SK-N-SH (cell line): ENCODE data around the gene POLD4. TPM values are rescaled to one million over a fixed set of nuclear protein-coding genes. Genes with fewer than 3 reads are reported as not detected.

Experiments
- CTCF ChIA-PET: fragments of 300-600, 350-600 bp; formaldehyde crosslinking; extraction: SDS; loops from one replicate; lab custom pipeline; 2021; lab: Yijun Ruan, JAX
- POLR2A ChIA-PET: fragments of 350-600 bp; sonication (Branson Sonifier 250); formaldehyde crosslinking; extraction: SDS; loops from one replicate; lab custom pipeline; 2020; ENCODE audit warnings: antibody characterized with exemption, inconsistent platforms; lab: Yijun Ruan, JAX
- DNase-seq: peaks from one replicate; pipeline ENCODE4 v3.0.0; 2012
- H2AFZ ChIP-seq: fragments of 200-600 bp; sonication (generic); 2 replicates; pipeline ENCODE4 v1.8.1; 2016; ENCODE audit warnings: antibody characterized with exemption, mild to moderate bottlenecking, low read depth
- H3F3A ChIP-seq: fragments of 200-600 bp; sonication (generic); replicated peaks from 2 replicates; pipeline ENCODE3; 2016; ENCODE audit warnings: antibody characterized with exemption, mild to moderate bottlenecking; ENCODE audit not compliant: insufficient read depth
- H3K27ac ChIP-seq, 2 experiments: fragments of 200-500 bp in 1 of 2; fragments of 200-600 bp in 1 of 2; sonication (Bioruptor generic) in 1 of 2; sonication (generic), shearing (Covaris generic) in 1 of 2; 2 replicates each; pipeline versions ENCODE4 v1.5.1 to v1.6.1; 2014 to 2016; ENCODE audit warnings: low read depth in 2 of 2, inconsistent platforms in 1 of 2, low read length in 1 of 2, mild to moderate bottlenecking in 1 of 2, mixed read lengths in 1 of 2
- H3K27me3 ChIP-seq: fragments of 200-600 bp; sonication (generic), shearing (Covaris generic); 2 replicates; pipeline ENCODE4 v1.6.1; 2016; ENCODE audit warnings: mixed run types; ENCODE audit not compliant: insufficient read depth
- H3K36me3 ChIP-seq, 2 experiments: fragments of 200-500 bp in 1 of 2; fragments of 200-600 bp in 1 of 2; sonication (Bioruptor generic) in 1 of 2; sonication (generic) in 1 of 2; replicated peaks in 1 of 2; 2 replicates each; pipeline versions ENCODE3 to v1.5.1; 2014 to 2016; ENCODE audit warnings: low read length in 1 of 2, mild to moderate bottlenecking in 1 of 2; ENCODE audit not compliant: insufficient read depth in 2 of 2, control insufficient read depth in 1 of 2
- H3K4me1 ChIP-seq, 2 experiments: fragments of 200-500 bp in 1 of 2; fragments of 200-600 bp in 1 of 2; sonication (Bioruptor generic) in 1 of 2; sonication (generic), shearing (Covaris generic) in 1 of 2; 2 replicates each; pipeline versions ENCODE4 v1.5.1 to v1.6.1; 2014 to 2016; ENCODE audit warnings: low read depth in 1 of 2, low read length in 1 of 2, mixed run types in 1 of 2; ENCODE audit not compliant: insufficient read depth in 2 of 2, control insufficient read depth in 1 of 2
- H3K4me2 ChIP-seq: fragments of 200-600 bp; sonication (generic), shearing (Covaris generic); 2 replicates; pipeline ENCODE4 v1.6.1; 2017; ENCODE audit warnings: mixed run types
- H3K4me3 ChIP-seq, 2 experiments: fragments of 200-500 bp in 1 of 2; fragments of 200-600 bp in 1 of 2; sonication (Bioruptor generic) in 1 of 2; sonication (generic), shearing (Covaris generic) in 1 of 2; 2 replicates each; pipeline versions ENCODE4 v1.5.1 to v1.8.1; 2014 to 2016; ENCODE audit warnings: low read depth in 2 of 2, inconsistent platforms in 1 of 2, low read length in 1 of 2, mild to moderate bottlenecking in 1 of 2, mixed read lengths in 1 of 2, moderate library complexity in 1 of 2
- H3K79me2 ChIP-seq: fragments of 200-600 bp; sonication (generic); 2 replicates; pipeline ENCODE4 v1.8.1; 2017; ENCODE audit warnings: mild to moderate bottlenecking; ENCODE audit not compliant: insufficient read depth
- H3K9ac ChIP-seq: fragments of 200-600 bp; sonication (generic); 2 replicates; pipeline ENCODE4 v1.6.1; 2017; ENCODE audit warnings: mixed run types
- H3K9me2 ChIP-seq: fragments of 200-600 bp; sonication (generic); 2 replicates; pipeline ENCODE4 v1.6.1; 2017; ENCODE audit warnings: mixed run types
- H3K9me3 ChIP-seq: fragments of 200-600 bp; sonication (generic); 2 replicates; pipeline ENCODE4 v1.6.1; 2017; ENCODE audit warnings: mixed run types, mild to moderate bottlenecking, moderate library complexity
- H4K20me1 ChIP-seq: fragments of 200-600 bp; sonication (generic); 2 replicates; pipeline ENCODE4 v1.6.1; 2017; ENCODE audit warnings: mild to moderate bottlenecking, mixed run types; ENCODE audit not compliant: insufficient read depth
- CTCF ChIP-seq: fragments of 200-600 bp; sonication (generic); IDR thresholded peaks from 2 replicates; pipeline ENCODE4 v1.6.1; 2017; ENCODE audit warnings: antibody characterized with exemption, mild to moderate bottlenecking, moderate library complexity
- ELF1 ChIP-seq: IDR thresholded peaks from 2 replicates; pipeline ENCODE4 v1.4.0; 2012
- EP300 ChIP-seq, 2 experiments: IDR thresholded peaks; 2 replicates each; pipeline versions ENCODE4 v1.4.0 to v1.6.1; 2012; ENCODE audit warnings: borderline replicate concordance in 1 of 2, low read depth in 1 of 2, low read length in 1 of 2
- IRF3 ChIP-seq: fragments of 150-350 bp; IDR thresholded peaks from 2 replicates; pipeline ENCODE4 v1.6.1; 2016; ENCODE audit warnings: mild to moderate bottlenecking, low read depth, low read length
- MEF2A ChIP-seq: IDR thresholded peaks from 2 replicates; pipeline ENCODE4 v1.4.0; 2012; ENCODE audit warnings: low read depth, borderline replicate concordance
- MXI1 ChIP-seq: IDR thresholded peaks from 2 replicates; pipeline ENCODE4 v1.6.1; 2012; ENCODE audit warnings: mild to moderate bottlenecking, low read depth, low read length, improper control_type of control experiment
- NFIC ChIP-seq: IDR thresholded peaks from 2 replicates; pipeline ENCODE4 v1.4.0; 2012; ENCODE audit warnings: borderline replicate concordance
- RAD21 ChIP-seq: IDR thresholded peaks from 2 replicates; pipeline ENCODE4 v1.6.1; 2012; ENCODE audit warnings: mild to moderate bottlenecking, low read length
- RCOR1 ChIP-seq: fragments of 150-350 bp; IDR thresholded peaks from 2 replicates; pipeline ENCODE4 v1.6.1; 2017; ENCODE audit warnings: antibody characterized with exemption, low read length
- RFX5 ChIP-seq: IDR thresholded peaks from 2 replicates; pipeline ENCODE4 v1.6.1; 2012; ENCODE audit warnings: mild to moderate bottlenecking, improper control_type of control experiment, low read length
- RXRA ChIP-seq: IDR thresholded peaks from 2 replicates; pipeline ENCODE4 v1.4.0; 2012; ENCODE audit warnings: low read depth, mild to moderate bottlenecking, borderline replicate concordance
- SMC3 ChIP-seq: IDR thresholded peaks from 2 replicates; pipeline ENCODE4 v1.6.1; 2012; ENCODE audit warnings: low read depth, low read length, improper control_type of control experiment
- TAF1 ChIP-seq: IDR thresholded peaks from 2 replicates; pipeline ENCODE4 v1.6.1; 2012; ENCODE audit warnings: low read depth, mild to moderate bottlenecking, low read length, moderate library complexity, borderline replicate concordance
- USF2 ChIP-seq: fragments of 150-350 bp; IDR thresholded peaks from 2 replicates; pipeline ENCODE4 v1.6.1; 2017; ENCODE audit warnings: antibody characterized with exemption, low read length, low read depth, borderline replicate concordance
- ZBTB33 ChIP-seq: IDR thresholded peaks from 2 replicates; pipeline ENCODE4 v1.4.0; 2012; ENCODE audit warnings: low read depth, borderline replicate concordance
- WGBS: methylation state at CpG from one replicate; pipeline ENCODE4 v1.1.6; 2017; ENCODE audit warnings: low lambda C conversion rate; 5-methylcytosine and 5-hydroxymethylcytosine counted together
- polyA plus RNA-seq, 3 experiments: library from polyadenylated mRNA; depleted of rRNA; stranded (reverse); fragments of >200 nt; gene quantifications; 2 replicates each; pipeline ENCODE4 v1.2.3, GENCODE V29; 2012

Gene POLD4
- polyA plus RNA-seq, 1 of the 3 experiments (the other 2 are of a cell fraction), result 80.4 TPM

GRCh38 chr11:67371911-67372320 lies 18.6 kb upstream of the POLD4 start:
- peak overlapping the region; percentile 47 to 83 for H3K4me3 ChIP-seq
- POLR2A ChIA-PET, result interaction anchor here (1.4 kb wide), 1 partner anchor 15 kb away, joined by 5 read pairs; no protein-coding TSS in a partner anchor
- DNase-seq, result peak; percentile 71
- peaks cover 19% of the 10 kb centered on the region for H3F3A ChIP-seq
- H3K4me2 ChIP-seq, result peak overlapping the region; percentile 77
- peaks cover 49% of the 10 kb centered on the region for H4K20me1 ChIP-seq
- H3K36me3 ChIP-seq, result no peaks in the 10 kb centered on the region
- H3K27ac ChIP-seq, result peak overlapping the region in 1 of 2 experiments; percentile 51; a peak in 2 of 4 replicates
- CTCF ChIA-PET, result interaction anchor here (0.8 to 19.7 kb wide), 9 partner anchors 10 to 110 kb away, joined by 3 to 955 read pairs (median 5); partner anchors contain the start of genes POLD4, PPP1CA and RAD9A
- H3K27me3 ChIP-seq, result no peaks in the 10 kb centered on the region
- WGBS, result 39% methylated on average over 6 of the region's 16 CpGs
- H3K9ac ChIP-seq, result peak overlapping the region; percentile 76
- H3K9me3 ChIP-seq, result no peaks in the 10 kb centered on the region
- H2AFZ ChIP-seq, result no peak overlapping the region
- no peaks in the 10 kb centered on the region for H3K9me2 ChIP-seq
- peaks cover 64% of the 10 kb centered on the region for H3K79me2 ChIP-seq
- peaks cover 36% of the 10 kb centered on the region in 2 experiments; a peak in 3 of 4 replicates for H3K4me1 ChIP-seq
- TF ChIP-seq ELF1 (no peak), NFIC (no peak), RFX5 (no peak), USF2 (no peak)

- peaks cover 69% of the 10 kb centered on the region for H3K79me2 ChIP-seq
- peaks cover 16% of the 10 kb centered on the region for H3F3A ChIP-seq
- H4K20me1 ChIP-seq, result peaks cover 55% of the 10 kb centered on the region
- H2AFZ ChIP-seq, result no peak overlapping the region
- H3K36me3 ChIP-seq, result no peaks in the 10 kb centered on the region
- POLR2A ChIA-PET, result interaction anchor here (1.6 kb wide), 1 partner anchor 18 kb away, joined by 5 read pairs; the partner anchor contains the start of gene POLD4
- peaks cover 34 to 40% of the 10 kb centered on the region in 2 experiments; a peak in 3 of 4 replicates for H3K4me1 ChIP-seq
- no peaks in the 10 kb centered on the region for H3K9me3 ChIP-seq
- no peaks in the 10 kb centered on the region for H3K27me3 ChIP-seq
- peak overlapping the region; percentile 77 for H3K4me2 ChIP-seq
- peak overlapping the region in 1 of 2 experiments; percentile 51; a peak in 2 of 4 replicates for H3K27ac ChIP-seq
- H3K9ac ChIP-seq, result peak overlapping the region; percentile 76; the same call in 1 of the 2 replicates
- WGBS, result 69% methylated on average over 8 of the region's 8 CpGs
- peak overlapping the region; percentile 47 to 83; a peak in 3 of 4 replicates for H3K4me3 ChIP-seq
- CTCF ChIA-PET, result interaction anchor here (0.8 to 19.7 kb wide), 9 partner anchors 11 to 110 kb away, joined by 3 to 955 read pairs (median 6); partner anchors contain the start of genes POLD4, PPP1CA and RAD9A
- no peaks in the 10 kb centered on the region for H3K9me2 ChIP-seq
- peak; percentile 85 for DNase-seq
- TF ChIP-seq MXI1 (no peak), SMC3 (peak; percentile 41; the same call in 1 of the 2 replicates), RXRA (no peak), CTCF (peak; percentile 65), RAD21 (peak; percentile 17), RCOR1 (no peak), RFX5 (no peak), TAF1 (no peak), IRF3 (no peak), USF2 (no peak), EP300 (IDR thresholded peaks at IDR 0.05; ENCODE audit: borderline replicate concordance in 1 of 2, low read depth in 1 of 2, low read length in 1 of 2) (no peak), MEF2A (no peak), ZBTB33 (no peak)
Measured at GRCh38 chr11:67371189-67371910, 18.0 kb upstream of the POLD4 start.
